ENCODE results near the gene FBN1. TPM values are rescaled to one million over a fixed set of nuclear protein-coding genes. Genes with fewer than 3 reads are reported as not detected.

Gene FBN1
- total and polyA plus RNA-seq, 2 donors (not counting 3 experiments of a cell fraction or from before 2014, with no cell fraction given) = 107 to 111 TPM

DNA sequence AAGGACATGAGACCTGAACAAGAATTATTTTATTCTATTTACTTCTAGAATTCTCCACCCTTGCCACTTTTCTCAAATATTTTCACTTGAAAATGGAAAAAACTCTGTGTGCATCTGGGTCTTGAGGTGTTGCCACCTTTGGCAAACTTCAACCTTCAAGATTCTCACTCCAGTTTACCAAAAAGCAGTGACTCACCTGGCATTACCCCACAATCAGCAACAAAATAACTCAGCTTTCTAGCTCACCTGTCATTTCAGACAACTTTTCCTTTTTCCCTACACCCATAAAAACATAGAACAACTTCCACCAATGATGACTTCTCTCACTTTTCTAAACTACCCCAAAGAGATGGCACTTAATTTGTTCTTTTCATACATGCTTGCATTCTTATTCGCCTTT is 198.5 kb downstream of the FBN1 start:
- intact Hi-C loops (cut with micrococcal nuclease) = no loop called here
- DNase-seq (ENCODE audit: low read depth, low spot score) (no peak), FAIRE-seq (no peak)
- H3K79me2 ChIP-seq (ENCODE audit: control insufficient read depth, insufficient read depth, low read length) = no peaks in the 10 kb centered on the region
- no peaks in the 10 kb centered on the region for H3K9me1 ChIP-seq (replicated peaks; ENCODE audit: control insufficient read depth, extremely low read depth, insufficient read depth, low read length)
- no peak overlapping the region for H3K27ac ChIP-seq (ENCODE audit: insufficient read depth, low read depth, low read length)
- no peaks in the 10 kb centered on the region for H4K20me1 ChIP-seq (replicated peaks; ENCODE audit: control insufficient read depth, extremely low read depth, insufficient read depth, low read length)
- H3K4me3 ChIP-seq (replicated peaks in 1 of 3; ENCODE audit: insufficient read depth in 1 of 3, low read depth in 1 of 3, low read length in 3 of 3) = no peak overlapping the region
- dilution Hi-C loops (cut with MboI; ENCODE audit: extremely low pct_ligation_motif_present, low sequenced_read_pairs) = no loop called here
- no peak overlapping the region for H3K9ac ChIP-seq (replicated peaks; ENCODE audit: extremely low read depth, insufficient read depth, low read length)
- no peak for TF ChIP-seq GATA2 (IDR thresholded peaks at IDR 0.05; ENCODE audit: insufficient read depth, insufficient read length, low read depth, low read length)
- TF ChIP-seq MYC (IDR thresholded peaks at IDR 0.05; ENCODE audit: low read depth, low read length) = no peak
- no peak for TF ChIP-seq CTCF (IDR thresholded peaks at IDR 0.05; ENCODE audit: extremely low read depth in 1 of 2, insufficient read depth in 1 of 2, low read depth in 1 of 2, low read length in 2 of 2)
- no peak for TF ChIP-seq POLR2AphosphoS5 (IDR thresholded peaks at IDR 0.05; ENCODE audit: insufficient read depth, low read depth, low read length)
- no peak for TF ChIP-seq POLR2A (IDR thresholded peaks at IDR 0.05; ENCODE audit: low read depth, low read length)
- no peak for TF ChIP-seq FOS (IDR thresholded peaks at IDR 0.05; ENCODE audit: borderline replicate concordance, insufficient read depth, low read length)
- TF ChIP-seq MAX (IDR thresholded peaks at IDR 0.05; ENCODE audit: insufficient read depth, insufficient read length) = no peak
- no peak for TF ChIP-seq JUN (IDR thresholded peaks at IDR 0.05; ENCODE audit: borderline replicate concordance, insufficient read depth, insufficient read length, low read depth)
- no peak for TF ChIP-seq EZH2 (IDR thresholded peaks at IDR 0.05; ENCODE audit: borderline replicate concordance, low read depth, low read length, severe bottlenecking)
- ChIA-PET CTCF (interaction anchor here (1.0 to 1.8 kb wide), 5 partner anchors 9 to 194 kb away, joined by 3 to 5 read pairs (median 3); no protein-coding TSS in a partner anchor), POLR2A (no interaction called here)
- peaks cover 4 to 15% of the 10 kb centered on the region in 2 experiments for H3K36me3 ChIP-seq (ENCODE audit: control insufficient read depth in 2 of 2, extremely low read depth in 1 of 2, insufficient read depth in 2 of 2, low read length in 2 of 2)
- no peaks in the 10 kb centered on the region for H3K27me3 ChIP-seq (ENCODE audit: control insufficient read depth in 2 of 2, insufficient read depth in 2 of 2, low read length in 2 of 2)
- no peak overlapping the region for H3K4me2 ChIP-seq (ENCODE audit: insufficient read depth, low read length)
- BruUV-seq (replicated peaks) = no TSS peak
- H3K9me3 ChIP-seq (replicated peaks; ENCODE audit: control insufficient read depth, insufficient read depth, low read length) = no peaks in the 10 kb centered on the region
- peaks cover 32% of the 10 kb centered on the region for H3K4me1 ChIP-seq (ENCODE audit: control insufficient read depth, extremely low read depth, insufficient read depth, low read length)
- H2AFZ ChIP-seq (ENCODE audit: low read depth, low read length) = no peak overlapping the region

Data from endothelial cell of umbilical vein (primary cell).